GM21367 (cell line): ENCODE results near the gene USP38.
"Not testable (repeated sequence)": the region's sequence is repeated elsewhere in the genome, so short reads cannot be mapped to it uniquely, and the experiment has no call there.

Source experiments
- ATAC-seq: cut with Tn5 transposase; IDR thresholded peaks from one replicate; pipeline ENCODE4 v1.9.1; 2021; ENCODE audit not compliant: unreplicated experiment

The USP38 gene, protein sequence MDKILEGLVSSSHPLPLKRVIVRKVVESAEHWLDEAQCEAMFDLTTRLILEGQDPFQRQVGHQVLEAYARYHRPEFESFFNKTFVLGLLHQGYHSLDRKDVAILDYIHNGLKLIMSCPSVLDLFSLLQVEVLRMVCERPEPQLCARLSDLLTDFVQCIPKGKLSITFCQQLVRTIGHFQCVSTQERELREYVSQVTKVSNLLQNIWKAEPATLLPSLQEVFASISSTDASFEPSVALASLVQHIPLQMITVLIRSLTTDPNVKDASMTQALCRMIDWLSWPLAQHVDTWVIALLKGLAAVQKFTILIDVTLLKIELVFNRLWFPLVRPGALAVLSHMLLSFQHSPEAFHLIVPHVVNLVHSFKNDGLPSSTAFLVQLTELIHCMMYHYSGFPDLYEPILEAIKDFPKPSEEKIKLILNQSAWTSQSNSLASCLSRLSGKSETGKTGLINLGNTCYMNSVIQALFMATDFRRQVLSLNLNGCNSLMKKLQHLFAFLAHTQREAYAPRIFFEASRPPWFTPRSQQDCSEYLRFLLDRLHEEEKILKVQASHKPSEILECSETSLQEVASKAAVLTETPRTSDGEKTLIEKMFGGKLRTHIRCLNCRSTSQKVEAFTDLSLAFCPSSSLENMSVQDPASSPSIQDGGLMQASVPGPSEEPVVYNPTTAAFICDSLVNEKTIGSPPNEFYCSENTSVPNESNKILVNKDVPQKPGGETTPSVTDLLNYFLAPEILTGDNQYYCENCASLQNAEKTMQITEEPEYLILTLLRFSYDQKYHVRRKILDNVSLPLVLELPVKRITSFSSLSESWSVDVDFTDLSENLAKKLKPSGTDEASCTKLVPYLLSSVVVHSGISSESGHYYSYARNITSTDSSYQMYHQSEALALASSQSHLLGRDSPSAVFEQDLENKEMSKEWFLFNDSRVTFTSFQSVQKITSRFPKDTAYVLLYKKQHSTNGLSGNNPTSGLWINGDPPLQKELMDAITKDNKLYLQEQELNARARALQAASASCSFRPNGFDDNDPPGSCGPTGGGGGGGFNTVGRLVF

DNA sequence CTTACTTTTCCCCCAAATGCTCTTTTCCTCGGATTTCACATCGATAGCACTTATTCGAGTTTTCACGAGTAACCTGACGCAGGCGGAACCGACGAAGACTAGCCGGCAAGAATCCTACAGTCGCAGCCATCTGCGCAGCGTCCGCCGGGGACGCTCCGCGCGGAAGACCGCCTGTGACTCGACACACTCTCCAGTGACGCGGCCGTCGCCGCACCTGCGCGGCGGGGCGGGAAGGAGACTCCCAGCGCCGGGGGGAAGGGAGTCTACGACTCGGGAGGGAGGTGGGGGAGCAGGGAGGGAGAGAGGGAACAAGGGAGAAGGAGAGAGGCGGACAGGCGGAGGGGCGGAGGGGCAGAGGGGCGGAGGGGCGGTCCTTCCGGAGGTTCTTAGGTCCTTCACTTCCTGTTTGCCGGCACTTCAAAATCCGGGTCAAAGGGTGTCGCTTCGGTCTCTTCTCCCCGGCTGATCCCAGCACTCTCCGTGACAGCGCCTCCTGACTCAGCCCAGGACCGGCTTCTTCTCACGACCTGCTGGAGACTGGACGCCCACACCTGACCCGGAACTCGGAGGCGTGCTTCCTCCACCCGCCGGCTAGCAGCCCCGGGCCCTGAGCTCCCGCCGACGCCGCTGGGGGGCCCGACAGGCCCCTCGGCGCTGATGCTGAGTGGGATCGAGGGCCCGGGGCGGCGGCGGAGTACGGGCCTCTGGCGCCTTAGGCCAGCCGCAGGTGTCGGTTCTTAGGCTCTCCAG, at the start of gene USP38:
Gene USP38 (plus strand): TSS at position 415 of the 750 bp plus-strand sequence. CDS start 534 bp downstream, outside the sequence.
- ATAC-seq, result peak; percentile 72

DNA sequence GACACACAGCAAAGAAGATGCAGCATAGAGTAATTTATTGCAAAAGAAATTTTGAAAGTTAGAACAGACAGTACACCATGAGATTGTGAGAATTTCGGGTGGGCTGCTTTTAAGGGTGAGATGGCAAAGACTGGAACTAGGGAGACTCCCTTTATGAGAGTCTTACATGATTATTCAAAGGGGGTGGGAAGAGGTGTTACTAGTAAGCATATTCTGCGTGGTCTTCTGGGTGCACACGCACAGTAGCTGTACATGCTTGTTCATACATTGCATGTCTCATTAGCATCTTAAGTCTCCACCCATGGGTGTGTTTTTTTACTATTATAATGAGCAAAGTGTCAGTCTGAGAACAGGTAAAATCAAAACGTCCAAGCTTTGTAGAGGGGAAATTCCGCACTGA, 49.4 kb upstream of the USP38 start:
- ATAC-seq, result no peak

DNA sequence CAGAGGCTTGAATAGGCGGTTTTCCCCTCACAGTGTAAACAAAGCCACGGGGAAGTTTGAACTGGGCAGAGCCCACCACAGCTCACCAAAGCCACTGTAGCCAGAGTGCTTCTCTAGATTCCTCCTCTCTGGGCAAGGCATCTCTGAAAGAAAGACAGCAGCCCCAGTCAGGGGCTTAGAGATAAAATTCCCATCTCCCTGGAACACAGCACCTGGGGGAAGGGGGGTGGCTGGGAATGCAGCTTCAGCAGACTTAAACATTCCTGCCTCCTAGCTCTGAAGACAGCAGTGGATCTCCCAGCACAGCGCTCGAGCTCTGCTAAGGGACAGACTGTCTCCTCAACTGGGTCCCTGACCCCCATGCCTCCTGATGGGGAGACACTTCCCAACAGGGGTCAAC, 44.0 kb upstream of the USP38 start:
- ATAC-seq, result no peak

DNA sequence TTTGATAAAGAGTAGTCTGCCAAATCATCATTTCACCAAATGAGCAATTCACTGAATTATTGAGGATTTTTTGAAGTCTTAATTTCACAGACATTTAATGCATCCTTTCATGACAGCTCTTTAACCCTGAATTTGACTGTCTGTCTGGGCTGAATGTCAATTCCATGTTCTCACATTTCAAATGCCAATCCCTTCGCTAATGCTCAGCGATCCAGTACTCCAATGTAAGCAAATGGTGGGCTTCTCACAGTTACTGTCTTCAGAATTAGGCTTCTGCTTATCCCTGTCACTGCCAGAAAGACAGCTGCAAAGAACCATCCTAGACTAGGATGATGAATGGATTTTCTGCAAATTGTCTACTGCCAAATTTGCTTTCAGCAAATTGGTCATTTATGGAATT, 36.2 kb upstream of the USP38 start:
- no peak for ATAC-seq

DNA sequence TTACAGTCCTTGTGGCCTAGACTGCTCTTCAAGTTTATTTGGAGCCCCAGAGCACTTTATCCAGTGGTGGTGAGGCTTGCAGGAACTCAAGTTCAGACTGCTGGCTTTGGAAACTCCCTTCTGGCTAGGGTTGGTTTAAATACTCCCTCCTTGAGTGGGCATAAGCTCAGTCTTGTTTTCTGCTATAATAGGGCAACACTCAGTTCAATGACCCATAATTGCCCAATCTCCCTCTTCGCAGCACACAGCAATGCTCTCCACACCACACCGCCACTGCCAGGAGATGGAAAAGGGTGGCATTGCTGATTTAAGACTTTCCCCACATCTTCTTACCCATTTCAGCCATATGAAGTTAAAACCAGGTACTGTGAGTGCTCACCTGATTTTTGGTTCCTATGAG, 27.9 kb upstream of the USP38 start:
- ATAC-seq, result no peak

DNA sequence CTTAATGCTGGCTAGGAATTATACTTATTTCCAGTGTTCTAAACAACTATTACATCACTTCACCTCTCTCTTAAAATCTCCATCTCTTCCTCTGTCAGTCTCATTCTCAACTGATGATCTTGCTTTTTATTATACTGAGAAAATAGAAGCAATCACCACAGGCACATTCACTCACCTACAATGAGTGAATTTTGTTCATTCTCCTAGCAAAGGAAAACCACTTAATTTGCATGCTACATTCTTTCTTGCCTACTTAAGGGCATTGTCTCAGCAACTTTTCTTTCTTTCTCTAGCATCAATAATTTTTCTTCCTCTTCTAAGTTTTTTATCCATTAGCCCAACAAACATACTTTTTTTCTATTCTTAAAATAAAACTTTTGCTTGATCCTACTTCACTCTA, 21.1 kb upstream of the USP38 start:
- no peak for ATAC-seq

DNA sequence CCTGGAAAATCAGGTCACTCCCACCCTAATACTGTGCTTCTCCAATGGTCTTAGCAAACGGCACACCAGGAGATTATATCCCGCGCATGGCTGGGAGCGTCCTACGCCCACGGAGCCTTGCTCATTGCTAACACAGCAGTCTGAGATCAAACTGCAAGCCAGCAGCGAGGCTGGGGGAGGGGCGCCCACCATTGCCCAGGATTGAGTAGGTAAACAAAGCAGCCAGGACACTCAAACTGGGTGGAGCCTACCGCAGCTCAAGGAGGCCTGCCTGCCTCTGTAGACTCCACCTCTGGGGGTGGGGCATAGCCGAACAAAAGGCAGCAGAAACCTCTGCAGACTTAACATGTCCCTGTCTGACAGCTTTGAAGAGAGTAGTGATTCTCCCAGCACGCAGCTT, 18.0 kb upstream of the USP38 start:
- not testable (repeated sequence) for ATAC-seq

DNA sequence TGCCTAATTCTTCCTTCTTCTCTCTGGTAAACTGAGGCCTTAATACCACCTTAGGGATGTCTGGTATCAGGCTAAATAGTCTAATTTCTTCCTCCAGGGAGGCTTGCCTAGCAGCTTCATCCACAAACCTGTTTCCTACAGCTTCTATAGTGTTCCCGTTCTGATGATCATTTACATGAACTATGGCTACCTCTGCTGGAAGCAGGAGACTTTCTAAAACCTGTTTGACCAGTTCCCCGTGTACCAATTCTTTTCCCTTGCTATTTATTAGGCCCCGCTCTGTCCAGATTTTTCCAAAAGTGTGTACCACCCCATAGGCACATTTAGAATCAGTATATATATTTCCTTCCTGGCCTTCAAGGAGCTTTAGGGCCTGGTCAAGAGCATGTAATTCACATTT, 5.8 kb upstream of the USP38 start:
- ATAC-seq, result no peak

DNA sequence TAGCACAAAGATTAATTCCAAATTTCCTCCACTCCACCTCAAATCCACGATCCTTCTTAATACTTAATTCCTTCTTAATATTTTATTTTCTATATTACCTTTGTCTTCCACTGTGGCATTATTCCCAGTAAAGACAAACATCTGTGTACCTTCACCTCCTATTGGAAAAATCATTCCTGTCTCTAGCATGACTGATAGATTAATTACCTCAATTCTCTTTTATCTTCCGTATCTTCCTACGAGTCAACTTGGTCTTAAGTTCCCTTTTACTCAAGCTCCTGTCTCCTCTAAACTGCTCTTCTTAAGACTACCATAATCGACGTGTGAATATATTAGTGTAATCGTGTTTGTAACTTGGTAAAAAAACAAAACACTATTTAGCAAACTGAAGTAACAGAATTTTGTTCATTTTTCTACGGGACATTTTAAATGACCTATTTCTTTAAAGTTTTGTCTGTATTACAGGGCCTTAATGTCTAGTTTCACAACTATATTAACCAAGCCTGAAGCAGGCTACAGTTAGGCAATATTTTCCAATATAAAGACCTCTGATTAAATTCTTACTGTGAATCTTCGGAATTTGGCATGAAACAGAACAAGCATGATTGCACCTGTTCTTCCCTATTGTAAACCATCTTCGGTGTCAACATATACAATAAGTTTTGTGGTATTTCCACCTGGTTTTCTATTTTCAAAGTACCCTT, 1.1 kb upstream of the USP38 start:
- no peak for ATAC-seq

DNA sequence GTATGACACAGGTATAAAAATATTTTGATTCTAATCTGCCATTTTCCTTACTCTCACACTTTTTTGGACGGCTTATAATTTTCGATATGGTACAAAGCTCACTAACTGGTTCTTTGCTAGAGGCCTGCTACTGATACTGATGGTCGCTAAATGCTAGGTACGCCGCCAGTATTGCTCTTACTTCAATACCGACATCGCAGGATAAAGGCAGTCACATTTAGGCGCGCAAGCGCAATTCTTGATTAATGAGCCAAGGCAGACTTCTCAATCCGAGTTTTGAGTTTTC, 557 bp upstream of the USP38 start:
- ATAC-seq, result peak; percentile 27

DNA sequence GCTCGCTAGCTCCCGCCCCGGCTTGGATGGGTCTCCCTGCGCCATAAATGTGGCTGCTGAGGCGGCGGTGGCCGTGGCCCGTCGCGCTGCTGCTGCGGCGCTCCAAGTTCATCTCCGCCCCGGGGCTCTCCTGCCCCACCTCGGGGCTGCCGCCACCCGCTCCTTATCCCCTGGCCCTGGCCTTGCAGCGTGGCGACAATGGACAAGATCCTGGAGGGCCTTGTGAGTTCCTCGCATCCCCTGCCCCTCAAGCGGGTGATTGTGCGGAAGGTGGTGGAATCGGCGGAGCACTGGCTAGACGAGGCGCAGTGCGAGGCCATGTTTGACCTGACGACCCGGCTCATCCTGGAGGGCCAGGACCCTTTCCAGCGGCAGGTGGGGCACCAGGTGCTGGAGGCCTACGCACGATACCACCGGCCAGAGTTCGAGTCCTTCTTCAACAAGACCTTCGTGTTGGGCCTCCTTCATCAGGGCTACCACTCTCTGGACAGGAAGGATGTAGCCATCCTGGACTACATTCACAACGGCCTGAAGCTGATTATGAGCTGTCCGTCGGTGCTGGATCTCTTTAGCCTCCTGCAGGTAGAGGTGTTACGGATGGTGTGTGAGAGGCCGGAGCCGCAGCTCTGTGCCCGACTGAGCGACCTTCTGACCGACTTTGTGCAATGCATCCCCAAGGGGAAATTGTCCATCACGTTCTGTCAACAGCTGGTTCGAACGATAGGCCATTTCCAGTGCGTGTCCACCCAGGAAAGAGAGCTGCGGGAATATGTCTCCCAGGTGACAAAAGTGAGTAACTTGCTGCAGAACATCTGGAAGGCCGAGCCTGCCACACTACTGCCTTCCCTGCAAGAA, 763 bp downstream of the USP38 start:
- ATAC-seq, result peak; percentile 14

DNA sequence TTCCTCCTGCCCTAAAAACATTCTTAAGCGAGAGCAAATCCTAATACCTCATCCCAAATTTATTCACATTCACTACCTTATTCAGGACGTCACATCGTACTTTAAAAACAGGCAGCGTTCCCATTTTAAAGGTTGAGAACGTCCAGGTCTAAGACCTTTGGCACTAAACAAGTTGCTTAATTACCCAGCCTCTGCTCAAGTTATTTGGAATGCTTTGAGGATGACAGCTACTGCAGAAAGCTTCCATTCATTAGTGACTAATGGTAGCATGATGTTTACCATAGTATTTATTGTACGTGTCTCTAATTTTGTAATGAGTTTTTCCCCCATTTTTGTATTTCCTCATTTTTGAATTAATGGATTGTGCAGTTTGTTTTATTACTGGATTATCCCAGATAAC, 1.5 kb downstream of the USP38 start:
- no peak for ATAC-seq

DNA sequence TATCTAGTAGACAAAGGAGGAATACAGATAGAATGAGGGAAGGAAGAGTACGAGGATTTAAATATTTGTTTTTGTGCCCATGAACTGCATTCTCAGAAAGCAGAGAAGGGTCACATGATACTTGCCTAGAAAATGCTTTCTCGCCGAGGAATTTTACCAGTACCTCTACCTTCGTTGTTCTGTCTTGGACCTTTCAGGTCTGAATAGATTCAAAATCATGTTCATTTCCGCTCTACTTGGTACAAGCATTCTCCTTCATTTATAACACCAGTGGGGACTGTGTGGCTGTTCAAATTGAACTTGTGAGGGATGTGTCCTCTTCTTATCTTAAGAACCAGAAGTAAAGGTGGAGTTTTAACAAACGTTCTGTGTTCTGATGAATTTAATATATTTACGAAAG, 1.9 kb downstream of the USP38 start:
- no peak for ATAC-seq

DNA sequence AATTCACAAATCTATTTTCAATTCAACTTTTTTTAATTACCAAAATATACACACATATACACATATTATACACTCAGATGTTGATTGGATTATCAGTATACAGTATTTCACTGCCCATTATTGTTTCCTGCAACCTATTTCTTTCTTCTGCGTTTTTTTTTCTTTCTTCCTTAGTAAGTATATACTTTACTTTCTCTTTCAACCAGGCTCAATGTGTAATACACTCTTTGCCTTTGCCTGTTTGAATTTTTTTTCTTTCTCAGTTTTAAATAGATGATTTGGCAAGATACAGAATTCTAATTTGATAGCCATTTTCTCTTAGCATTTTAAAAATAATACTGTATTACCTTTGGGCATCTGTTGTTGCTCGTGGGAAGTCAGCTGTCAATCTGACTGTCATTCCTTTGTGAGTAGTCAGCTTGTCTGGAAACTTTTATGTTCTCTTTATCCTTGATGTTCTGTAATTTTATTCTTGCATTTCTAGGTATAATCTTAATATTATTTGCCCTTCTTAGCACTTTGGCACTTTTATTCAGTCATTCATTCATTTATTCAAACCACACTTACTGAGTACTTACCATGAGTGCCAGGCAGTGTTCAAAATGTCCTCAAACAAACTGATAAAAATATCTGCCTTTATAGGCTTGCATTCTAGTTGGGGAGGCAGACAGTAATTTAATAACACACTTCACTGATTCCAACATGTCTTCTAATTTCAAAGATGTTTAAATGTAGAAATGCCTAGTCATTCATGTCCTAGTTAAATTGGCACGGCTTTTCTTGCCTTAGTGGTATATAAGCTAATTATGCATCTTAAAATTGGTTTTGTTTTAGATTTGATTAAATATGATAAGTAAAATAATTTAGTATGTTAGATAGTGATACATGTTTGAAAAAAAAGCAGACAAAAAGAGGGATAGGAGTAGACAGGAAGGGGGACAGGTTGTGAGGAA, 3.7 kb downstream of the USP38 start:
- ATAC-seq, result no peak

DNA sequence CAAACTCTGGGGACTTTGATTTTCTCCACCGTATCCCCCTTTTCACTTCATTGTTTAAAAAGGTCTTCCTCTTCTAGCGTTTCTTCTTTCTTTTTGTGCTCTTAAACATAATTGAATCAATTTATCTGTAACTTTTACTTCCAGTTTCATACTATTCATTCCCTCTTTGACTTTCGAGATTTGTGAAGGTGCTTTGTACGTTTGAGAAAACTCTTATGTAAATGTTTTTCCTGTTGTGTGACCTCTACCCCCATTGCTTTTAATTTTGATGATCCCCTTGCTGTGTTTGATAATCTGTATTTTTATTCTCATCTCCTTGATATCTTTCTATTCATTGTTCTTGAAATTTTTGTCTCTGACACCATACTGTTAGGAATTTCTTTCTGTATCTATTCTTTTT, 4.8 kb downstream of the USP38 start:
- peak; percentile 28 for ATAC-seq

DNA sequence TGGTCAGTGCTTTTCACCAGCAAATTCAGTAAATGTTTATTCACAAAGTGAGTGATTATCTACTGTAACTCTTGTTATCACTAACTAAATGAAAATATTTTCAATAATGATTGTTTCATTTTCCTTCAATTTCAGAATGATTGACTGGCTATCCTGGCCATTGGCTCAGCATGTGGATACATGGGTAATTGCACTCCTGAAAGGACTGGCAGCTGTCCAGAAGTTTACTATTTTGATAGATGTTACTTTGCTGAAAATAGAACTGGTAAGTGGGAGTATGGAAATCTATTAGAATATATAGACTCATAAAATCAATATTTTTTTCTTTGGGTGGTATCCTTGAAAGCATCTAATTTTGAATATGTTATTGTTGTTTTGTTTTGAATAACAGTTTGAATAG, 10.9 kb downstream of the USP38 start:
- ATAC-seq, result no peak

DNA sequence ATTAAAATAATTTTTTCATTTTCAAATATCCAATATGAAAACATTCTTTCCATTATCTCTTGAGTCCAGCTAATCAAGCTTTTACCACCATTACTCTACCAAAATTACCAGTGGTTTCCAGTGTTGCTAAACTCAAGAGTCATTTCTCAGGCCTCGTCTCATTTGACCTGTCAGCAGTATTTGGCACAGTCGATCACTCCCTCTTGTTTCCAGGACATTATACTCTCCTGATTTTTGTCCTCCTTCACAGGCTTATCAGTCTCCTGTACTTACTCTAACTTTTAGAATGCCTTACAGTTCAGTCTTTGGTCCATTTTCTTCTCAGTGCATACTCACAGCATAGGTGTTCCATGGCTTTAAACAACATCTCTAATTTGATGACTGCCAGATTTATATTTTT, 11.6 kb downstream of the USP38 start:
- ATAC-seq, result no peak

DNA sequence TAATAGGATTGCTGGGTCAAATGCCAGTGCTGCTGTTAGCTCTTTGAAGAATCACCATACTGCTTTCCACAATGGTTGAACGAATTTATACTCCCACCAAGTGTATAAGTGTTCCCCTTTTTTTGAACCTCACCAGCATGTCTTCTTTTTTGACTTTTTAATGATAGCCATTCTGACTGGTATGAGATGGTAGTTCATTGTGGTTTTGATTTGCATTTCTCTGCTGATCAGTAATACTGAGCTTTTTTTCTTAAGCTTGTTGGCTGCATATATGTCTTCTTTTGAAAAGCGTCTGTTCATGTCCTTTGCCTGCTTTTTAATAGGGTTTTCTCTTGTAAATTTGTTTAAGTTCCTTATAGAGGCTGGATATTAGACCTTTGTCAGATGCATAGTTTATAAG, 14.8 kb downstream of the USP38 start:
- no peak for ATAC-seq

DNA sequence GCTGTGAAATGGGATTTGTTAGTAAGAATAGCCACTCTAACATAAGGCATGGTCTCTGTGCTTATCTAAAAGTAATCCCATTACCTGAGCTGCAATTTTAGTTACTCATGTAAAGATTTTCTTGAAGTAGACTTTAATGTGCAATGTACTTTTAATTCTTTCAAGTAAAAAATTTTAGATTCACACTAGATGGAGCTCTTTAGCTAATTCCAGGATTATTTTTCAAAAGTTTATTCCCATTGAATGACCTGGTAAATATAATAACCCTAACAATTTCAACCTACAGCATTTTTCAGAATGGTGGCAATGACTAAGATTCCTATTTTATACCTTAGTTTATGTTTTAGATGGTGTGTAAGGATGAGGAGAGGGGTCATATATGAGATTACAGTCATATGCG, 18.1 kb downstream of the USP38 start:
- no peak for ATAC-seq
